A549 (cell line): ENCODE measurements around the gene LRFN2. TPM values are rescaled to one million over a fixed set of nuclear protein-coding genes. Genes with fewer than 3 reads are reported as not detected.

Experiments used
- ATAC-seq, 2 experiments: fragments of 200-7000 bp in 1 of 2; fragments of >200 bp in 1 of 2; cut with Nextera tagmentation in 1 of 2; cut with Tn5 transposase in 1 of 2; 3 replicates each; pipeline versions ENCODE4 v1.8.0 to v1.9.1; 2018 to 2020; ENCODE audit warnings: mild to moderate bottlenecking in 1 of 2, moderate library complexity in 1 of 2
- CTCF ChIA-PET: fragments of 300-600 bp; sonication (Branson Sonifier 250); formaldehyde crosslinking; extraction: SDS; loops from one replicate; lab custom pipeline; 2021; ENCODE audit warnings: antibody characterized with exemption, inconsistent platforms; lab: Yijun Ruan, JAX
- POLR2A ChIA-PET: fragments of 350-600 bp; formaldehyde crosslinking; extraction: SDS; loops from one replicate; lab custom pipeline; 2021; ENCODE audit warnings: antibody characterized with exemption, inconsistent platforms; lab: Yijun Ruan, JAX
- DNase-seq, 2 experiments: peaks; one replicate each; pipeline versions ENCODE4 v3.0.0 to v3.0.0-alpha.2; 2011 to 2016; ENCODE audit warnings: low read depth in 1 of 2, low spot score in 1 of 2
- FAIRE-seq: peaks from 2 replicates; lab custom pipeline; 2011; peaks lifted over from hg19 to GRCh38; lab: Jason Lieb, UNC
- H3K27ac ChIP-seq, 2 experiments: fragments of >200 bp; sonication (Bioruptor Twin); formaldehyde crosslinking; 3 replicates each; pipeline ENCODE4 v1.5.1; 2016 to 2017
- H3K4me1 ChIP-seq: fragments of >200 bp; sonication (Bioruptor Twin); formaldehyde crosslinking; 3 replicates; pipeline ENCODE4 v1.6.1; 2016
- H3K4me2 ChIP-seq: fragments of >200 bp; sonication (Bioruptor Twin); formaldehyde crosslinking; 3 replicates; pipeline ENCODE4 v1.6.1; 2016
- H3K4me3 ChIP-seq: fragments of >200 bp; sonication (Bioruptor Twin); formaldehyde crosslinking; 3 replicates; pipeline ENCODE4 v1.5.1; 2016
- H3K9me3 ChIP-seq: fragments of >200 bp; sonication (Bioruptor Twin); formaldehyde crosslinking; 3 replicates; pipeline ENCODE4 v1.6.1; 2016
- CEBPB ChIP-seq, 2 experiments: fragments of >200 bp in 1 of 2; sonication (Bioruptor Twin) in 1 of 2; formaldehyde crosslinking in 1 of 2; IDR thresholded peaks; 2 replicates each; pipeline ENCODE4 v1.6.1; 2012 to 2016
- CHD2 ChIP-seq: fragments of 150-350 bp; IDR thresholded peaks from 2 replicates; pipeline ENCODE4 v1.6.1; 2014; ENCODE audit warnings: low read length; ENCODE audit not compliant: partially characterized antibody
- ESRRA ChIP-seq: fragments of 150-350 bp; IDR thresholded peaks from 2 replicates; pipeline ENCODE4 v1.6.1; 2014; ENCODE audit warnings: mild to moderate bottlenecking, low read length, borderline replicate concordance
- HOXB13 ChIP-seq: fragments of 250-450 bp; sonication (Bioruptor Pico); IDR thresholded peaks from 2 replicates; pipeline ENCODE4 v1.5.0; 2020; ENCODE audit warnings: low read depth, mild to moderate bottlenecking, moderate library complexity
- HOXB5 ChIP-seq: fragments of 250-450 bp; sonication (Bioruptor Pico); IDR thresholded peaks from 2 replicates; pipeline ENCODE4 v1.5.0; 2020; ENCODE audit warnings: mild to moderate bottlenecking, moderate library complexity
- KDM5A ChIP-seq: fragments of 200-600 bp; sonication (generic); IDR thresholded peaks from 2 replicates; pipeline ENCODE4 v1.6.1; 2016; ENCODE audit warnings: antibody characterized with exemption, mild to moderate bottlenecking
- MYC ChIP-seq: IDR thresholded peaks from 2 replicates; pipeline ENCODE4 v1.6.1; 2012; ENCODE audit warnings: mild to moderate bottlenecking, inconsistent platforms, low read length, improper control_type of control experiment, borderline replicate concordance
- NFE2L2 ChIP-seq: fragments of 150-350 bp; conservative IDR thresholded peaks from 2 replicates; pipeline ENCODE4 v1.6.1; 2014; ENCODE audit warnings: low read length
- NPAS2 ChIP-seq: fragments of 250-450 bp; sonication (Bioruptor Pico); IDR thresholded peaks from 2 replicates; pipeline ENCODE4 v1.8.0; 2022; ENCODE audit warnings: mild to moderate bottlenecking, moderate library complexity, borderline replicate concordance
- POLR2AphosphoS2 ChIP-seq: conservative IDR thresholded peaks from 2 replicates; pipeline ENCODE4 v1.6.1; 2012; ENCODE audit warnings: low read length, improper control_type of control experiment, inconsistent platforms
- RAD21 ChIP-seq, 2 experiments: fragments of >200 bp in 1 of 2; sonication (Bioruptor Twin) in 1 of 2; formaldehyde crosslinking in 1 of 2; IDR thresholded peaks in 1 of 2; conservative IDR thresholded peaks in 1 of 2; 2 replicates in 1 of 2; 3 replicates in 1 of 2; pipeline ENCODE4 v1.6.1; 2012 to 2018; ENCODE audit warnings: inconsistent platforms in 1 of 2
- RARB ChIP-seq: fragments of 250-450 bp; sonication (Bioruptor Pico); IDR thresholded peaks from 2 replicates; pipeline ENCODE4 v1.8.0; 2021; ENCODE audit warnings: mild to moderate bottlenecking, moderate library complexity
- TFCP2L1 ChIP-seq: fragments of 250-450 bp; sonication (Bioruptor Pico); IDR thresholded peaks from 2 replicates; pipeline ENCODE4 v1.5.0; 2021; ENCODE audit warnings: mild to moderate bottlenecking
- ZC3H11A ChIP-seq: fragments of 450-650 bp; IDR thresholded peaks from 2 replicates; pipeline ENCODE4 v1.6.1; 2014; ENCODE audit warnings: antibody characterized with exemption, mild to moderate bottlenecking
- ZFP36 ChIP-seq: fragments of 450-650 bp; IDR thresholded peaks from 2 replicates; pipeline ENCODE4 v1.6.1; 2014; ENCODE audit warnings: borderline replicate concordance; ENCODE audit not compliant: partially characterized antibody
- ZNF302 ChIP-seq: fragments of 250-450 bp; sonication (Bioruptor Pico); IDR thresholded peaks from 2 replicates; pipeline ENCODE4 v1.9.0; 2021; ENCODE audit warnings: inconsistent platforms, mild to moderate bottlenecking, moderate library complexity
- ZSCAN20 ChIP-seq: fragments of 250-450 bp; sonication (Bioruptor Pico); IDR thresholded peaks from 2 replicates; pipeline ENCODE4 v1.8.0; 2022; ENCODE audit warnings: mild to moderate bottlenecking, moderate library complexity
- WGBS: methylation state at CpG from one replicate; pipeline ENCODE4 v1.1.6; 2017; ENCODE audit errors: missing lambda C conversion rate; 5-methylcytosine and 5-hydroxymethylcytosine counted together
- polyA plus RNA-seq, 4 experiments: library from polyadenylated mRNA; depleted of rRNA in 3 of 4; stranded (reverse); fragments of >200 nt; fragmentation: RNase III in 1 of 4; extraction: RNeasy Plus Mini Kit Qiagen cat#74134 plus additional on column Dnase treatment in 1 of 4; gene quantifications; 2 replicates in 3 of 4; 3 replicates in 1 of 4; pipeline ENCODE4 v1.2.3, GENCODE V29; 2011 to 2017
- TF ChIP-seq, protein P1 (sequence below): fragments of 250-450 bp; sonication (Bioruptor Pico); IDR thresholded peaks from 2 replicates; pipeline ENCODE4 v1.5.0; 2020; ENCODE audit warnings: low read depth, mild to moderate bottlenecking, moderate library complexity
- TF ChIP-seq, protein P2 (sequence below): fragments of >200 bp; sonication (Bioruptor Twin); formaldehyde crosslinking; IDR thresholded peaks from 3 replicates; pipeline ENCODE4 v1.5.1; 2016
- TF ChIP-seq, protein P3 (sequence below): IDR thresholded peaks from 2 replicates; pipeline ENCODE4 v1.6.1; 2012
- TF ChIP-seq, protein P4 (sequence below): fragments of 200-600 bp; sonication (generic); IDR thresholded peaks from 2 replicates; pipeline ENCODE4 v1.6.1; 2016; ENCODE audit warnings: antibody characterized with exemption, mild to moderate bottlenecking, moderate library complexity
- TF ChIP-seq, protein P5 (sequence below): fragments of 150-350 bp; IDR thresholded peaks from 2 replicates; pipeline ENCODE4 v1.6.1; 2014; ENCODE audit warnings: low read depth, mild to moderate bottlenecking, low read length

The LRFN2 gene
- polyA plus RNA-seq, 2 of the 4 experiments (the other 2 are of a cell fraction), result not detected

DNA sequence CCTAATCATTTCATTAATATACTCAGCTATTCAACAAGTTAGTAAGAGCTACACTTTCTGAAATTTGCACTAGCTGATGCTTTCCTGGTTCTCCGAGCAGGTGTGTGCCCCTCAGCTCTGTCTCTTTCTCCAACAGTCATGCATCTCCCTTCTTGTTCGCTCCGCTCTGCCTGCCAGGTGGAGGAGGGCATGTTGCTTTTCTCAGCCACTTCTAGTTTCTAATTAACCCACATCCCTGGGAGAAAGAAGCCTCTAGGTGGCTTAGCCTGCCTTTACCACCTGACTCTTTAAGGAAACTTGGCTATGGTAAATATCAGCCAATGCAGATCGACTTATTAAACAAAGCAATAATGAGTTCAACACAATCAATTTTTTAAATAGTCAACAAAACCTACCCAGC lies 34.2 kb downstream of the LRFN2 start:
- Histone ChIP-seq H3K4me1 (no peaks in the 10 kb centered on the region), H3K9me3 (no peaks in the 10 kb centered on the region), H3K4me2 (no peak overlapping the region), H3K4me3 (no peak overlapping the region), H3K27ac (no peak overlapping the region)
- FAIRE-seq (no peak), ATAC-seq (no peak), DNase-seq (no peak)
- no peak for TF ChIP-seq ZC3H11A
- TF ChIP-seq, protein P1, sequence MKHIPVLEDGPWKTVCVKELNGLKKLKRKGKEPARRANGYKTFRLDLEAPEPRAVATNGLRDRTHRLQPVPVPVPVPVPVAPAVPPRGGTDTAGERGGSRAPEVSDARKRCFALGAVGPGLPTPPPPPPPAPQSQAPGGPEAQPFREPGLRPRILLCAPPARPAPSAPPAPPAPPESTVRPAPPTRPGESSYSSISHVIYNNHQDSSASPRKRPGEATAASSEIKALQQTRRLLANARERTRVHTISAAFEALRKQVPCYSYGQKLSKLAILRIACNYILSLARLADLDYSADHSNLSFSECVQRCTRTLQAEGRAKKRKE (CRISPR knock-in tag), result no peak
- TF ChIP-seq, protein P2, sequence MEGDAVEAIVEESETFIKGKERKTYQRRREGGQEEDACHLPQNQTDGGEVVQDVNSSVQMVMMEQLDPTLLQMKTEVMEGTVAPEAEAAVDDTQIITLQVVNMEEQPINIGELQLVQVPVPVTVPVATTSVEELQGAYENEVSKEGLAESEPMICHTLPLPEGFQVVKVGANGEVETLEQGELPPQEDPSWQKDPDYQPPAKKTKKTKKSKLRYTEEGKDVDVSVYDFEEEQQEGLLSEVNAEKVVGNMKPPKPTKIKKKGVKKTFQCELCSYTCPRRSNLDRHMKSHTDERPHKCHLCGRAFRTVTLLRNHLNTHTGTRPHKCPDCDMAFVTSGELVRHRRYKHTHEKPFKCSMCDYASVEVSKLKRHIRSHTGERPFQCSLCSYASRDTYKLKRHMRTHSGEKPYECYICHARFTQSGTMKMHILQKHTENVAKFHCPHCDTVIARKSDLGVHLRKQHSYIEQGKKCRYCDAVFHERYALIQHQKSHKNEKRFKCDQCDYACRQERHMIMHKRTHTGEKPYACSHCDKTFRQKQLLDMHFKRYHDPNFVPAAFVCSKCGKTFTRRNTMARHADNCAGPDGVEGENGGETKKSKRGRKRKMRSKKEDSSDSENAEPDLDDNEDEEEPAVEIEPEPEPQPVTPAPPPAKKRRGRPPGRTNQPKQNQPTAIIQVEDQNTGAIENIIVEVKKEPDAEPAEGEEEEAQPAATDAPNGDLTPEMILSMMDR, result no peak
- TF ChIP-seq ZNF302 (CRISPR knock-in tag), result no peak
- no peak for TF ChIP-seq ZSCAN20 (CRISPR knock-in tag)
- no peak for TF ChIP-seq NPAS2 (CRISPR knock-in tag)
- no peak for TF ChIP-seq TFCP2L1 (CRISPR knock-in tag)
- POLR2A ChIA-PET, result no interaction called here
- CTCF ChIA-PET, result no interaction called here
- 57% methylated on average over 4 of the region's 4 CpGs for WGBS

DNA sequence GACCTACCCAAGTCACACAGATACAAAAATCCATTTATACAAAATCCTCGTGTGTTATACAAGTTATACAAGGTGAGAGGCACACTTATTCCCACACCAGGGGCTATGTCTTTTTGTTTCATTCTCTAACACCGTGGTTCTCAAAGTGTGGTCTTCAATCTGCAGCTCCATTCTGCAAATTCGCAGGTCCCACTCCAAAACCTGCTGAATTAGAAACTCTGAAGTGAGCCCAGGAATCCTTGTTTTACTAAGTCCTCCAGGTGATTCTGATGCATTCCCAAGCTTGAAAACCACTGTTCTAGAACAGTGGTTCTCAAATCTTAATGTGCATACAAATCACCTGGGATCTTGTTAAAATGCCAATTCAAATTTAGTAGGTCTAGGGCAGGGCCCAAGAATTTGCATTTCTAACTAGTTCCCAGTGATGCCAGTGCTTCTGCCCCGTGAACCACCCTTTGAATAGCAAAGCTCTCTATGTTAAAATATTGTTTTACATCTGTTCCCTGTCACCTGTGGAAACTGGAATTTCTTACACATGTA lies 35.1 kb downstream of the LRFN2 start:
- ChIA-PET CTCF (interaction anchor here (1.1 kb wide), 1 partner anchor 22 kb away, joined by 4 read pairs; no protein-coding TSS in a partner anchor), POLR2A (no interaction called here)
- 12% methylated on average over 4 of the region's 4 CpGs for WGBS
- FAIRE-seq (no peak), DNase-seq (no peak), ATAC-seq (no peak)
- Histone ChIP-seq H3K9me3 (no peaks in the 10 kb centered on the region), H3K4me1 (no peaks in the 10 kb centered on the region), H3K4me2 (no peak overlapping the region), H3K27ac (no peak overlapping the region), H3K4me3 (no peak overlapping the region)
- no peak for TF ChIP-seq HOXB13
- no peak for TF ChIP-seq ESRRA
- TF ChIP-seq, protein P3, sequence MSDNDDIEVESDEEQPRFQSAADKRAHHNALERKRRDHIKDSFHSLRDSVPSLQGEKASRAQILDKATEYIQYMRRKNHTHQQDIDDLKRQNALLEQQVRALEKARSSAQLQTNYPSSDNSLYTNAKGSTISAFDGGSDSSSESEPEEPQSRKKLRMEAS, result no peak
- TF ChIP-seq NFE2L2, result no peak
- TF ChIP-seq CEBPB (IDR thresholded peaks at IDR 0.05), result no peak
- TF ChIP-seq, protein P1 (CRISPR knock-in tag), result no peak
- TF ChIP-seq RAD21 (conservative IDR thresholded peaks at IDR 0.05 in 1 of 2, IDR thresholded peaks at IDR 0.05 in 1 of 2), result no peak
- TF ChIP-seq ZSCAN20 (CRISPR knock-in tag), result no peak
- TF ChIP-seq RARB (CRISPR knock-in tag), result no peak
- TF ChIP-seq, protein P4, sequence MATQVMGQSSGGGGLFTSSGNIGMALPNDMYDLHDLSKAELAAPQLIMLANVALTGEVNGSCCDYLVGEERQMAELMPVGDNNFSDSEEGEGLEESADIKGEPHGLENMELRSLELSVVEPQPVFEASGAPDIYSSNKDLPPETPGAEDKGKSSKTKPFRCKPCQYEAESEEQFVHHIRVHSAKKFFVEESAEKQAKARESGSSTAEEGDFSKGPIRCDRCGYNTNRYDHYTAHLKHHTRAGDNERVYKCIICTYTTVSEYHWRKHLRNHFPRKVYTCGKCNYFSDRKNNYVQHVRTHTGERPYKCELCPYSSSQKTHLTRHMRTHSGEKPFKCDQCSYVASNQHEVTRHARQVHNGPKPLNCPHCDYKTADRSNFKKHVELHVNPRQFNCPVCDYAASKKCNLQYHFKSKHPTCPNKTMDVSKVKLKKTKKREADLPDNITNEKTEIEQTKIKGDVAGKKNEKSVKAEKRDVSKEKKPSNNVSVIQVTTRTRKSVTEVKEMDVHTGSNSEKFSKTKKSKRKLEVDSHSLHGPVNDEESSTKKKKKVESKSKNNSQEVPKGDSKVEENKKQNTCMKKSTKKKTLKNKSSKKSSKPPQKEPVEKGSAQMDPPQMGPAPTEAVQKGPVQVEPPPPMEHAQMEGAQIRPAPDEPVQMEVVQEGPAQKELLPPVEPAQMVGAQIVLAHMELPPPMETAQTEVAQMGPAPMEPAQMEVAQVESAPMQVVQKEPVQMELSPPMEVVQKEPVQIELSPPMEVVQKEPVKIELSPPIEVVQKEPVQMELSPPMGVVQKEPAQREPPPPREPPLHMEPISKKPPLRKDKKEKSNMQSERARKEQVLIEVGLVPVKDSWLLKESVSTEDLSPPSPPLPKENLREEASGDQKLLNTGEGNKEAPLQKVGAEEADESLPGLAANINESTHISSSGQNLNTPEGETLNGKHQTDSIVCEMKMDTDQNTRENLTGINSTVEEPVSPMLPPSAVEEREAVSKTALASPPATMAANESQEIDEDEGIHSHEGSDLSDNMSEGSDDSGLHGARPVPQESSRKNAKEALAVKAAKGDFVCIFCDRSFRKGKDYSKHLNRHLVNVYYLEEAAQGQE, result no peak
- no peak for TF ChIP-seq ZNF302 (CRISPR knock-in tag)
- no peak for TF ChIP-seq ZFP36
- no peak for TF ChIP-seq KDM5A
- no peak for TF ChIP-seq NPAS2 (CRISPR knock-in tag)
- TF ChIP-seq, protein P5, sequence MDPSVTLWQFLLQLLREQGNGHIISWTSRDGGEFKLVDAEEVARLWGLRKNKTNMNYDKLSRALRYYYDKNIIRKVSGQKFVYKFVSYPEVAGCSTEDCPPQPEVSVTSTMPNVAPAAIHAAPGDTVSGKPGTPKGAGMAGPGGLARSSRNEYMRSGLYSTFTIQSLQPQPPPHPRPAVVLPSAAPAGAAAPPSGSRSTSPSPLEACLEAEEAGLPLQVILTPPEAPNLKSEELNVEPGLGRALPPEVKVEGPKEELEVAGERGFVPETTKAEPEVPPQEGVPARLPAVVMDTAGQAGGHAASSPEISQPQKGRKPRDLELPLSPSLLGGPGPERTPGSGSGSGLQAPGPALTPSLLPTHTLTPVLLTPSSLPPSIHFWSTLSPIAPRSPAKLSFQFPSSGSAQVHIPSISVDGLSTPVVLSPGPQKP, result no peak
- TF ChIP-seq POLR2AphosphoS2, result no peak
- no peak for TF ChIP-seq CHD2
- no peak for TF ChIP-seq HOXB5 (CRISPR knock-in tag)
- no peak for TF ChIP-seq MYC
